MM.1S (cell line): ENCODE measurements around the gene ZNF691.

ENCODE experiments used
- CTCF ChIP-seq: fragments of 300-600 bp; sonication (generic); IDR thresholded peaks from 2 replicates; pipeline ENCODE4 v1.5.1; 2016; ENCODE audit warnings: antibody characterized with exemption, low read length, mixed read lengths
- EZH2 ChIP-seq: fragments of 300-600 bp; sonication (generic); optimal IDR thresholded peaks from 2 replicates; pipeline ENCODE3; 2017; ENCODE audit warnings: low read depth, mild to moderate bottlenecking, antibody characterized with exemption, low read length, mixed read lengths

GRCh38 chr1:42833981-42834380, 12.4 kb upstream of the ZNF691 start:
- TF ChIP-seq CTCF (no peak), EZH2 (no peak)
